Kidney (tissue), 22 donors: Measurements from ENCODE around the gene ATP8B1. TPM values are rescaled to one million over a fixed set of nuclear protein-coding genes. Genes with fewer than 3 reads are reported as not detected.
"Not testable (repeated sequence)": the region's sequence is repeated elsewhere in the genome, so short reads cannot be mapped to it uniquely, and the experiment has no call there.

ENCODE experiments used
- DNase-seq, 5 donors: peaks; one replicate each; pipeline ENCODE4 v3.0.0-alpha.2; 2013 to 2020
- FAIRE-seq: peaks from 2 replicates; lab custom pipeline; 2012; peaks lifted over from hg19 to GRCh38; lab: Jason Lieb, UNC
- H3K27ac ChIP-seq, 2 donors: one replicate each; pipeline ENCODE4 v1.7.0; 2013; ENCODE audit warnings: low read depth in 2 of 2, low read length in 2 of 2, inconsistent platforms in 1 of 2
- H3K27me3 ChIP-seq: one replicate; pipeline ENCODE4 v1.7.1; 2013; ENCODE audit warnings: low read length, inconsistent platforms; ENCODE audit not compliant: control insufficient read depth, insufficient read depth
- H3K36me3 ChIP-seq, 3 donors: one replicate each; pipeline versions ENCODE4 v1.7.0 to v1.7.1; 2013; ENCODE audit warnings: low read length in 3 of 3, control low read depth in 1 of 3, inconsistent platforms in 1 of 3; ENCODE audit not compliant: insufficient read depth in 3 of 3, control insufficient read depth in 2 of 3
- H3K4me1 ChIP-seq, 3 donors: one replicate each; pipeline versions ENCODE4 v1.7.0 to v1.7.1; 2013; ENCODE audit warnings: low read length in 3 of 3, inconsistent platforms in 1 of 3, low read depth in 1 of 3; ENCODE audit not compliant: control insufficient read depth in 2 of 3, insufficient read depth in 2 of 3
- H3K4me3 ChIP-seq, 3 donors: one replicate each; pipeline versions ENCODE4 v1.7.0 to v1.8.1; 2013; ENCODE audit warnings: low read length in 3 of 3, control low read depth in 1 of 3, inconsistent platforms in 1 of 3
- H3K9ac ChIP-seq, 3 donors: one replicate each; pipeline versions ENCODE4 v1.7.0 to v1.7.1; 2013; ENCODE audit warnings: low read length in 3 of 3, control low read depth in 1 of 3, inconsistent platforms in 1 of 3
- H3K9me3 ChIP-seq, 3 donors: one replicate each; pipeline versions ENCODE4 v1.7.0 to v1.7.1; 2013; ENCODE audit warnings: low read length in 3 of 3, control low read depth in 1 of 3, inconsistent platforms in 1 of 3; ENCODE audit not compliant: control insufficient read depth in 2 of 3, insufficient read depth in 1 of 3
- intact Hi-C: fragments of 100-400 bp; cut with DNase I; formaldehyde crosslinking; loops from one replicate; pipeline ENCODE4 v1.11.1; 2022
- long read RNA-seq, 10 donors: library from polyadenylated mRNA in 1 of 10; unstranded in 1 of 10; transcript quantifications; one replicate each; pipeline ENCODE4 v2.0.0 and lab custom pipeline, GENCODE V29; 2021 to 2026
- polyA plus RNA-seq: library from polyadenylated mRNA; stranded (reverse); fragments of 350-450 nt; fragmentation: Illumina TruSeq; extraction: RNeasy Lipid Tissue Mini Kit (QIAGEN cat#74804); gene quantifications from one replicate; pipeline ENCODE4 v1.2.3, GENCODE V29; 2014; ENCODE audit warnings: low read depth, low replicate concordance; ENCODE audit not compliant: insufficient read depth
- total RNA-seq: library from RNA; stranded (reverse); fragmentation: NEBNext Ultra II Directional; extraction: Animal tissue kit (Norgen Biotek cat#: 25700); gene quantifications from one replicate; pipeline ENCODE4 v1.2.1, GENCODE V29; 2021
- TF ChIP-seq, protein P1 (sequence below): IDR thresholded peaks from 3 replicates; pipeline ENCODE4 v1.5.1; 2012; ENCODE audit warnings: mild to moderate bottlenecking, moderate library complexity, borderline replicate concordance; ENCODE audit not compliant: insufficient read depth; ENCODE audit errors: extremely low read depth
- donor health status: control.
- donor health status: control.
- donor health status: control.
- donor health status: control.
- donor health status: control.
- donor health status: DM: yes; HTN: yes; CAD: no.
- donor health status: Normal renal cell carcinoma (clear cell type).

Gene ATP8B1
- total RNA-seq (40.8 TPM), polyA plus RNA-seq (5.2 TPM)
- long read RNA-seq, donor 1 = 0 reads
- long read RNA-seq, donor 2 = 0 reads
- long read RNA-seq, donor 3, full-length matches to known transcripts = 1 of 1 reads
- long read RNA-seq, donor 3, partial matches to known transcripts = 0 of 1 reads
- long read RNA-seq, donor 3, other reads (novel, unspliced or antisense) = 0 of 1 reads
- long read RNA-seq, donor 4 = 0 reads
- long read RNA-seq, donor 5 = 0 reads
- long read RNA-seq, donor 6 = 0 reads
- long read RNA-seq, donor 7, partial matches to known transcripts = 15 of 34 reads
- long read RNA-seq, donor 7, other reads (novel, unspliced or antisense) = 19 of 34 reads
- long read RNA-seq, donor 8, partial matches to known transcripts = 20 of 20 reads
- long read RNA-seq, donor 8, other reads (novel, unspliced or antisense) = 0 of 20 reads
- long read RNA-seq, donor 9, full-length matches to known transcripts = 1 of 1 reads
- long read RNA-seq, donor 9, partial matches to known transcripts = 0 of 1 reads
- long read RNA-seq, donor 9, other reads (novel, unspliced or antisense) = 0 of 1 reads
- long read RNA-seq, donor 10, full-length matches to known transcripts = 1 of 1 reads
- long read RNA-seq, donor 10, partial matches to known transcripts = 0 of 1 reads
- long read RNA-seq, donor 10, other reads (novel, unspliced or antisense) = 0 of 1 reads

GRCh38 chr18:57803103-57803969 is at the start of gene ATP8B1:
Gene ATP8B1, minus strand, starts transcription at chr18:57803315. Its CDS starts 71,508 bp downstream, at chr18:57731807.
- Histone ChIP-seq H3K9ac (peak within 1 kb of the TSS; percentile 49 to 73 (median 63)), H3K36me3 (no peaks in the 10 kb centered on the region), H3K4me3 (peak within 1 kb of the TSS; percentile 67 to 82 (median 79)), H3K9me3 (no peaks in the 10 kb centered on the region), H3K27me3 (no peaks in the 10 kb centered on the region), H3K4me1 (peaks cover 0 to 10% (median 4%) of the 10 kb centered on the region in 3 donors), H3K27ac (peak within 1 kb of the TSS; percentile 86 to 87)
- FAIRE-seq = no peak
- peak; percentile 91 to 98 (median 93) for DNase-seq
- intact Hi-C loops = no loop called here
- TF ChIP-seq, protein P1, sequence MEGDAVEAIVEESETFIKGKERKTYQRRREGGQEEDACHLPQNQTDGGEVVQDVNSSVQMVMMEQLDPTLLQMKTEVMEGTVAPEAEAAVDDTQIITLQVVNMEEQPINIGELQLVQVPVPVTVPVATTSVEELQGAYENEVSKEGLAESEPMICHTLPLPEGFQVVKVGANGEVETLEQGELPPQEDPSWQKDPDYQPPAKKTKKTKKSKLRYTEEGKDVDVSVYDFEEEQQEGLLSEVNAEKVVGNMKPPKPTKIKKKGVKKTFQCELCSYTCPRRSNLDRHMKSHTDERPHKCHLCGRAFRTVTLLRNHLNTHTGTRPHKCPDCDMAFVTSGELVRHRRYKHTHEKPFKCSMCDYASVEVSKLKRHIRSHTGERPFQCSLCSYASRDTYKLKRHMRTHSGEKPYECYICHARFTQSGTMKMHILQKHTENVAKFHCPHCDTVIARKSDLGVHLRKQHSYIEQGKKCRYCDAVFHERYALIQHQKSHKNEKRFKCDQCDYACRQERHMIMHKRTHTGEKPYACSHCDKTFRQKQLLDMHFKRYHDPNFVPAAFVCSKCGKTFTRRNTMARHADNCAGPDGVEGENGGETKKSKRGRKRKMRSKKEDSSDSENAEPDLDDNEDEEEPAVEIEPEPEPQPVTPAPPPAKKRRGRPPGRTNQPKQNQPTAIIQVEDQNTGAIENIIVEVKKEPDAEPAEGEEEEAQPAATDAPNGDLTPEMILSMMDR = no peak

- TF ChIP-seq, protein P1 = no peak
- intact Hi-C loops = no loop called here
- no peak for DNase-seq
- Histone ChIP-seq H3K36me3 (no peaks in the 10 kb centered on the region), H3K27me3 (no peaks in the 10 kb centered on the region), H3K4me3 (no peak overlapping the region), H3K9ac (no peak overlapping the region), H3K9me3 (no peaks in the 10 kb centered on the region), H3K4me1 (no peaks in the 10 kb centered on the region), H3K27ac (no peak overlapping the region)
- FAIRE-seq = no peak
Observed at GRCh38 chr18:57850063-57850462, 46.9 kb upstream of the ATP8B1 start.

DNA sequence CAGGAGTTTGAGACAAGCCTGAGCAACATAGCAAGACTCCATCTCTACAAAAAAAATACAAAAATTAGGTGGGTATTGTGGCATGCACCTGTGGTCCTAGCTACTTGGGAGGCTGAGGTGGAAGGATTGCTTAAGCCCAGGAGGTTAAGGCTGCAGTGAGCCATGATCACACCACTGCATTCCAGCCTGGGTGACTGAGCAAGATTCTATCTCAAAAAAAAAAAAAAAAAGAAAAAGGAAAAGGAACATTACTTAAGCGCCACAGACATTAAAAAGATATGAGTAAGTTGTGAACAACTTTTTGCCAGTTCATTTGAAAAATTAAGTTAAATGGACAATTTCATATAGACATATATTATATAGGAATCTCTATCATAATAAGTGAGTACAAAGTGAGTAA is 45.3 kb upstream of the ATP8B1 start:
- H3K4me1 ChIP-seq, H3K9me3 ChIP-seq, DNase-seq, H3K36me3 ChIP-seq, FAIRE-seq, H3K9ac ChIP-seq, H3K27ac ChIP-seq, intact Hi-C loops, H3K27me3 ChIP-seq, H3K4me3 ChIP-seq: not testable (repeated sequence)

DNA sequence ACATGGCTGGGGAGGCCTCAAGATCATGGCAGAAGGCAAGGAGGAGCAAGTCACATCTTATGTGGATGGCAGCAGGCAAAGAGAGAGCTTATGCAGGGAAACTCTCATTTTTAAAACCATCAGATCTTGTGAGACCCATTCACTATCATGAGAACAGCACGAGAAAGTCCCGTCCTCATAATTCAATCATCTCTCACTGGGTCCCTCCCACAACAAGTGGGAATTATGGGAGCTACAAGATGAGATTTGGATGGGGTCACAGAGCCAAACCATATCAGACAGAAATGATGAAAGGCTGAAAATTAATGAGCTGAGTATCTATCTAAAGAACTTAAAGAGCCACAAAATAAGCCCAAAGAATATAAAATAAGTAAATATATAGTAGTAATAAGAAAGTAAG is 44.3 kb upstream of the ATP8B1 start:
- intact Hi-C loops = not testable (repeated sequence)

More for the DNA sequence above, 44.3 kb upstream of the ATP8B1 start:
- H3K4me1 ChIP-seq, H3K9me3 ChIP-seq, H3K36me3 ChIP-seq, FAIRE-seq, H3K27me3 ChIP-seq, H3K4me3 ChIP-seq, H3K27ac ChIP-seq, H3K9ac ChIP-seq, DNase-seq: not testable (repeated sequence)
